ENCODE measurements around the gene CLNS1A. TPM values are rescaled to one million over a fixed set of nuclear protein-coding genes. Genes with fewer than 3 reads are reported as not detected.
A peak's percentile ranks its signal among the peaks of the same experiment; 100 is the strongest.

Gene CLNS1A
- total and polyA plus RNA-seq, 9 of the 15 experiments (the other 6 are each of a cell fraction or from before 2014, with no cell fraction given), result 146 to 472 (median 345) TPM

- TF ChIP-seq TBP (optimal IDR thresholded peaks at IDR 0.05; ENCODE audit: low read depth, low read length), result peak; percentile 93
- no peak for TF ChIP-seq EZH2 (IDR thresholded peaks at IDR 0.05; ENCODE audit: borderline replicate concordance, low read depth, low read length)
- TF ChIP-seq PPARD (CRISPR knock-in tag; IDR thresholded peaks at IDR 0.05), result no peak
- TF ChIP-seq SIX5 (IDR thresholded peaks at IDR 0.05; ENCODE audit: borderline replicate concordance in 1 of 2, insufficient read depth in 1 of 2, low read depth in 1 of 2, low read length in 2 of 2), result peak; percentile 39 to 46; a peak in 2 of 4 replicates
- TF ChIP-seq SIN3B (IDR thresholded peaks at IDR 0.05; ENCODE audit: low read depth), result peak; percentile 79
- no peak for TF ChIP-seq MCM3 (IDR thresholded peaks at IDR 0.05)
- TF ChIP-seq ZNF280A (IDR thresholded peaks at IDR 0.05; ENCODE audit: low read depth, partially characterized antibody), result no peak
- no peak for TF ChIP-seq PYGO2 (tag; IDR thresholded peaks at IDR 0.05)
- TF ChIP-seq, protein P1, sequence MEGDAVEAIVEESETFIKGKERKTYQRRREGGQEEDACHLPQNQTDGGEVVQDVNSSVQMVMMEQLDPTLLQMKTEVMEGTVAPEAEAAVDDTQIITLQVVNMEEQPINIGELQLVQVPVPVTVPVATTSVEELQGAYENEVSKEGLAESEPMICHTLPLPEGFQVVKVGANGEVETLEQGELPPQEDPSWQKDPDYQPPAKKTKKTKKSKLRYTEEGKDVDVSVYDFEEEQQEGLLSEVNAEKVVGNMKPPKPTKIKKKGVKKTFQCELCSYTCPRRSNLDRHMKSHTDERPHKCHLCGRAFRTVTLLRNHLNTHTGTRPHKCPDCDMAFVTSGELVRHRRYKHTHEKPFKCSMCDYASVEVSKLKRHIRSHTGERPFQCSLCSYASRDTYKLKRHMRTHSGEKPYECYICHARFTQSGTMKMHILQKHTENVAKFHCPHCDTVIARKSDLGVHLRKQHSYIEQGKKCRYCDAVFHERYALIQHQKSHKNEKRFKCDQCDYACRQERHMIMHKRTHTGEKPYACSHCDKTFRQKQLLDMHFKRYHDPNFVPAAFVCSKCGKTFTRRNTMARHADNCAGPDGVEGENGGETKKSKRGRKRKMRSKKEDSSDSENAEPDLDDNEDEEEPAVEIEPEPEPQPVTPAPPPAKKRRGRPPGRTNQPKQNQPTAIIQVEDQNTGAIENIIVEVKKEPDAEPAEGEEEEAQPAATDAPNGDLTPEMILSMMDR (IDR thresholded peaks at IDR 0.05 in 2 of 3, conservative IDR thresholded peaks at IDR 0.05 in 1 of 3; ENCODE audit: insufficient read depth in 2 of 3, low read depth in 1 of 3, low read length in 3 of 3), result no peak
- TF ChIP-seq UBTF (IDR thresholded peaks at IDR 0.05; ENCODE audit: borderline replicate concordance in 1 of 2, low read depth in 2 of 2, low read length in 2 of 2), result peak in 1 of 2 experiments; percentile 89; a peak in 3 of 4 replicates
- TF ChIP-seq SP1 (CRISPR knock-in tag; IDR thresholded peaks at IDR 0.05), result peak; percentile 58
- TF ChIP-seq RBM14 (IDR thresholded peaks at IDR 0.05; ENCODE audit: borderline replicate concordance, insufficient read depth, low read depth, low read length), result no peak
- TF ChIP-seq MEF2A (IDR thresholded peaks at IDR 0.05; ENCODE audit: control insufficient read depth, low read depth, low read length), result no peak
- no peak for TF ChIP-seq RBM25 (IDR thresholded peaks at IDR 0.05; ENCODE audit: low read depth, low read length, severe bottlenecking)
- no peak for TF ChIP-seq CHCHD3 (CRISPR knock-in tag; IDR thresholded peaks at IDR 0.05)
- no peak for TF ChIP-seq RBM39 (optimal IDR thresholded peaks at IDR 0.05; ENCODE audit: low read depth, low read length)
- 0 out of 4 replicates have a peak, but pooled peaks have one; percentile 4 to 12 for TF ChIP-seq MLLT1 (IDR thresholded peaks at IDR 0.05)
- TF ChIP-seq ZNF253 (CRISPR knock-in tag; conservative IDR thresholded peaks at IDR 0.05), result no peak
- no peak for TF ChIP-seq SRSF9 (IDR thresholded peaks at IDR 0.05; ENCODE audit: borderline replicate concordance, low read depth, low read length)
Measured at GRCh38 chr11:77637345-77638165, at the start of gene CLNS1A (continued).

Measured in K562 (cell line).